Vagina (tissue), 2 donors: ENCODE results near the gene PIK3R6. TPM values are rescaled to one million over a fixed set of nuclear protein-coding genes. Genes with fewer than 3 reads are reported as not detected.

Experiments used
- DNase-seq, 2 donors: peaks; one replicate each; pipeline ENCODE4 v3.0.0-alpha.2; 2017; ENCODE audit errors: extremely low spot score in 2 of 2
- H3K27ac ChIP-seq: fragments of 200-600 bp; sonication (generic); one replicate; pipeline ENCODE4 v1.5.1; 2019
- H3K27me3 ChIP-seq: fragments of 200-600 bp; sonication (generic); one replicate; pipeline ENCODE4 v1.5.1; 2019
- H3K36me3 ChIP-seq, 2 donors: fragments of 200-600 bp; sonication (generic); one replicate each; pipeline ENCODE4 v1.5.1; 2017 to 2019
- H3K4me1 ChIP-seq: fragments of 200-600 bp; sonication (generic); one replicate; pipeline ENCODE4 v1.5.1; 2019
- H3K4me3 ChIP-seq, 2 donors: fragments of 200-600 bp; sonication (generic); 1 replicate in 1 of 2; 2 replicates in 1 of 2; pipeline ENCODE4 v1.5.1; 2016 to 2019
- H3K9me3 ChIP-seq: fragments of 200-600 bp; sonication (generic); one replicate; pipeline ENCODE4 v1.5.1; 2019
- POLR2A ChIP-seq, 2 donors: fragments of 450-650 bp; IDR thresholded peaks; one replicate each; pipeline ENCODE4 v1.6.1; 2017; ENCODE audit warnings: antibody characterized with exemption in 2 of 2, mild to moderate bottlenecking in 2 of 2, moderate library complexity in 2 of 2
- POLR2AphosphoS5 ChIP-seq, 2 donors: sonication (generic); formaldehyde crosslinking; IDR thresholded peaks; one replicate each; pipeline ENCODE4 v1.9.0; 2017; ENCODE audit warnings: antibody characterized with exemption in 2 of 2, mild to moderate bottlenecking in 2 of 2, low read depth in 1 of 2; ENCODE audit not compliant: insufficient read depth in 1 of 2
- intact Hi-C: fragments of 100-400 bp; cut with DNase I; formaldehyde crosslinking; loops from one replicate; pipeline ENCODE4 v1.15.1; 2023
- total RNA-seq: library from RNA; depleted of rRNA; stranded (reverse); fragments of >200 nt; gene quantifications from one replicate; pipeline ENCODE4 v1.2.3, GENCODE V29; 2016
- TF ChIP-seq, protein P1 (sequence below), 3 experiments: fragments of 450-650 bp in 2 of 3; fragments of 200-600 bp in 1 of 3; sonication (generic) in 1 of 3; IDR thresholded peaks; one replicate each; pipeline ENCODE4 v1.5.1; 2017 to 2019; ENCODE audit warnings: antibody characterized with exemption in 3 of 3, mild to moderate bottlenecking in 2 of 3, moderate library complexity in 2 of 3

Gene PIK3R6
- total RNA-seq, 1 donor from 2014 or later: 3.2 TPM

GRCh38 chr17:8801135-8801840, 66.2 kb downstream of the PIK3R6 start:
- H3K36me3 ChIP-seq: no peaks in the 10 kb centered on the region
- peak in 1 of 2 donors; percentile 71 for DNase-seq
- no peaks in the 10 kb centered on the region for H3K9me3 ChIP-seq
- H3K27ac ChIP-seq: no peak overlapping the region
- intact Hi-C loops: no loop called here
- peaks cover 6% of the 10 kb centered on the region for H3K4me1 ChIP-seq
- TF ChIP-seq POLR2AphosphoS5 (IDR thresholded peaks at IDR 0.05; ENCODE audit: insufficient read depth in 1 of 2, low read depth in 1 of 2) (no peak), POLR2A (IDR thresholded peaks at IDR 0.05) (no peak)
- TF ChIP-seq, protein P1, sequence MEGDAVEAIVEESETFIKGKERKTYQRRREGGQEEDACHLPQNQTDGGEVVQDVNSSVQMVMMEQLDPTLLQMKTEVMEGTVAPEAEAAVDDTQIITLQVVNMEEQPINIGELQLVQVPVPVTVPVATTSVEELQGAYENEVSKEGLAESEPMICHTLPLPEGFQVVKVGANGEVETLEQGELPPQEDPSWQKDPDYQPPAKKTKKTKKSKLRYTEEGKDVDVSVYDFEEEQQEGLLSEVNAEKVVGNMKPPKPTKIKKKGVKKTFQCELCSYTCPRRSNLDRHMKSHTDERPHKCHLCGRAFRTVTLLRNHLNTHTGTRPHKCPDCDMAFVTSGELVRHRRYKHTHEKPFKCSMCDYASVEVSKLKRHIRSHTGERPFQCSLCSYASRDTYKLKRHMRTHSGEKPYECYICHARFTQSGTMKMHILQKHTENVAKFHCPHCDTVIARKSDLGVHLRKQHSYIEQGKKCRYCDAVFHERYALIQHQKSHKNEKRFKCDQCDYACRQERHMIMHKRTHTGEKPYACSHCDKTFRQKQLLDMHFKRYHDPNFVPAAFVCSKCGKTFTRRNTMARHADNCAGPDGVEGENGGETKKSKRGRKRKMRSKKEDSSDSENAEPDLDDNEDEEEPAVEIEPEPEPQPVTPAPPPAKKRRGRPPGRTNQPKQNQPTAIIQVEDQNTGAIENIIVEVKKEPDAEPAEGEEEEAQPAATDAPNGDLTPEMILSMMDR (IDR thresholded peaks at IDR 0.05): no peak
- no peak overlapping the region for H3K4me3 ChIP-seq
- H3K27me3 ChIP-seq: no peaks in the 10 kb centered on the region

DNA sequence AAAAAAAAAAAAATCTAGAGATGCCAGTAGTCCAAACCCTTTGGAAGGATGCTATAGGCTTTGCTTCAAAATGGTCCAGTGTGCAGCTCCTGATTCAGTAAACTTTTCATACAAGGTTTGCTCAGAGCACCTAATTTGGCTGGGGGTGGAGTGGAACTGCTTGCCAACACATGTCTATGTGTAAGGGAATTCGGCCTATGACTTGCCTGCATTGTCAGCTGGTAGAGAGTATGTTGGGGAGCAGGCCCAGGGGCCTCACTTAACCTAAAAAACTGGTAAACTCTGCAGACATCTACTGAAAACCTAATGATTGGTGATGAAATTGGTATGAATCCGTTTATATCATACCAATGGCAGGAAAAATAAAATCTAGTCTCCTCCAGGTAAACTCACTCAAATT, 66.8 kb downstream of the PIK3R6 start:
- no peak overlapping the region for H3K4me3 ChIP-seq
- intact Hi-C loops: no loop called here
- no peak for TF ChIP-seq POLR2AphosphoS5 (IDR thresholded peaks at IDR 0.05; ENCODE audit: insufficient read depth in 1 of 2, low read depth in 1 of 2)
- H3K27me3 ChIP-seq: no peaks in the 10 kb centered on the region
- H3K36me3 ChIP-seq: no peaks in the 10 kb centered on the region
- peaks cover 6% of the 10 kb centered on the region for H3K4me1 ChIP-seq
- H3K9me3 ChIP-seq: no peaks in the 10 kb centered on the region
- peak in 1 of 2 donors; percentile 8 for DNase-seq
- no peak overlapping the region for H3K27ac ChIP-seq

DNA sequence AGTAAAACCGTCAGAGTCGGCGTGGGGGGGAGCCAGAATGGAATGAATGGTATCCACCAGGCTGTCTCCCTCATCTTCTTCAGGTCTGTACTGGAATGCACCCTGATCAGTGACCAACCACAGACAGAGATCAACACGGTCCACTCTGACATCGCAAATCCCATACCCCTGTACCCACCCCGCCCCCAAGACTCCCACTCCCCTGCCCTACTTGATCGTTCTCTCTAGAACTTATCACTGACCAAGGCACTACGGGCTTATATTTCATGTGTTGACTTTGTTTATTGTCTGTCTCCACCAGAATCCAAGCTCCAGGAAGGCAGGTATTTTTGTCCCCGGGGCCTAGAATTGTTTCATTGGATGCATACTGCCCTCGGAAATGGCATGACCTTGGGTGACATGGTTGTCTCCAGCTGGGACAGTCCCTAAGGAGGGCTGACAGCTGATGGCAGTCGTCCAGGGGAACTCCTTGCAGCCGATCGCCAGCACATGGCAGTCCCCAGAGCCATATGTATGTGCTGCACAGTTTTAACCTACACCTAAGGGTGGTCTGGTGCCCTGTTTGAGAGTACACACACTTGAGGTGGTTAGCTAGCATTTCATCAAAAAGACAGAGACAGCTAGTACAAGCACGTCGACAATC, 67.8 kb downstream of the PIK3R6 start:
- H3K27ac ChIP-seq: no peak overlapping the region
- peak in 1 of 2 donors; percentile 69 for DNase-seq
- TF ChIP-seq POLR2A (IDR thresholded peaks at IDR 0.05) (no peak), POLR2AphosphoS5 (IDR thresholded peaks at IDR 0.05; ENCODE audit: insufficient read depth in 1 of 2, low read depth in 1 of 2) (no peak)
- TF ChIP-seq, protein P1 (IDR thresholded peaks at IDR 0.05): no peak

GRCh38 chr17:8798846-8799569, 68.5 kb downstream of the PIK3R6 start, which contains the start of gene MFSD6L:
MFSD6L (minus strand) TSS chr17:8799365; CDS start chr17:8799120, 245 bp downstream.
- H3K27ac ChIP-seq: no peak within 1 kb of the TSS
- intact Hi-C loops: no loop called here
- H3K9me3 ChIP-seq: no peaks in the 10 kb centered on the region
- no peaks in the 10 kb centered on the region for H3K27me3 ChIP-seq
- H3K36me3 ChIP-seq: no peaks in the 10 kb centered on the region
- H3K4me1 ChIP-seq: peaks cover 6% of the 10 kb centered on the region
- no peak for TF ChIP-seq POLR2AphosphoS5 (IDR thresholded peaks at IDR 0.05; ENCODE audit: insufficient read depth in 1 of 2, low read depth in 1 of 2)
- no peak for TF ChIP-seq POLR2A (IDR thresholded peaks at IDR 0.05)
- TF ChIP-seq, protein P1 (IDR thresholded peaks at IDR 0.05): no peak
- peak in 1 of 2 donors; percentile 6 for DNase-seq
- H3K4me3 ChIP-seq: no peak within 1 kb of the TSS

More for the DNA sequence above, 67.8 kb downstream of the PIK3R6 start:
- H3K36me3 ChIP-seq: no peaks in the 10 kb centered on the region
- H3K4me3 ChIP-seq: no peak overlapping the region
- H3K27me3 ChIP-seq: no peaks in the 10 kb centered on the region
- peaks cover 6% of the 10 kb centered on the region for H3K4me1 ChIP-seq
- intact Hi-C loops: no loop called here
- H3K9me3 ChIP-seq: no peaks in the 10 kb centered on the region

DNA sequence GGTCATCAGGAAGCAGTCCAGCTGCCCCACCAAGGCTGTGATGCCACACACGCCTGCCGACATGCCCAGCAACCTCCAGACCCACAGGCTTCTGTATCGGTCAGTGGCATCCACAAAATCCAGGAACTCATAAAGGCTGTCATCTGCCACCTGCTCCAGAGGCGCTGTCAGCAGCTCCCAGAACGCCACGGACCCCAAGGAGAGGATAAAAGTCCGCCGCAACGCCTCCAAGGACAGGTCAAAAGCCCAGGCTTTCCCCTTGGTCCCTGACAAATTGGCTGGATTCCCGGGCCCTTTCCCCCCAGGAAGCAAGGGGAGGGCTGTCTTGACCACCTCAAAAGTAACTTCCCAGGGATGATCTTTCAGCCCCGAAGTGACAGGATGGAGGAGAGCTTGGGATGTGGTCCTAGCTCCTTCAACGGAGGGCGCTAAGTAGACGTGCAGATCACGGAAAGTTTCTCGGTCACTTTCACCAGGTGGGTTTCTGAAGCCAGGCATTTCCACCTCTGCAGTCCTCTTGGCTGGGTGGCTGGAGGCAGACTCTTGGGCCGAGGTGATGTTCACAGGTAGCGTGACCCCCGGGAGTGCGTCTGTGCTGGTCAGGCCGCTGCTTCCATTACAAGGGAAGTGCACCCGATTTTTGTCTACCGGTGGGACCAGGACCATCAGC, 69.2 kb downstream of the PIK3R6 start:
- Histone ChIP-seq H3K36me3 (no peaks in the 10 kb centered on the region), H3K4me3 (no peak overlapping the region), H3K4me1 (peaks cover 6% of the 10 kb centered on the region), H3K27ac (no peak overlapping the region), H3K27me3 (no peaks in the 10 kb centered on the region), H3K9me3 (no peaks in the 10 kb centered on the region)
- TF ChIP-seq POLR2AphosphoS5 (IDR thresholded peaks at IDR 0.05; ENCODE audit: insufficient read depth in 1 of 2, low read depth in 1 of 2) (no peak), POLR2A (IDR thresholded peaks at IDR 0.05) (no peak)
- TF ChIP-seq, protein P1 (IDR thresholded peaks at IDR 0.05): no peak
- intact Hi-C loops: no loop called here
- DNase-seq: peak in 1 of 2 donors; percentile 71
